K562 (cell line): ENCODE data around the gene C12orf60. TPM values are rescaled to one million over a fixed set of nuclear protein-coding genes. Genes with fewer than 3 reads are reported as not detected.

Experiments
- ARID1B ChIP-seq: fragments of 450-650 bp; IDR thresholded peaks from 2 replicates; pipeline ENCODE4 v1.6.1; 2016; ENCODE audit warnings: antibody characterized with exemption, mild to moderate bottlenecking, inconsistent platforms
- CBFA2T3 ChIP-seq: fragments of 450-650 bp; IDR thresholded peaks from 2 replicates; pipeline ENCODE4 v1.6.1; 2017
- CBX2 ChIP-seq: fragments of 200-600 bp; sonication (generic); IDR thresholded peaks from one replicate; pipeline ENCODE4 v1.6.1; 2012; ENCODE audit warnings: mild to moderate bottlenecking, low read length, inconsistent platforms; ENCODE audit not compliant: insufficient read depth, poor library complexity, severe bottlenecking
- CCAR2 ChIP-seq: fragments of 200-400 bp; formaldehyde crosslinking; IDR thresholded peaks from 2 replicates; pipeline ENCODE4 v1.6.1; 2017; ENCODE audit warnings: mild to moderate bottlenecking, low read depth, low read length
- EP400 ChIP-seq: fragments of 450-650 bp; IDR thresholded peaks from 2 replicates; pipeline ENCODE4 v1.6.1; 2017; ENCODE audit warnings: antibody characterized with exemption, mild to moderate bottlenecking, moderate library complexity
- ILF3 ChIP-seq: fragments of 450-650 bp; IDR thresholded peaks from 2 replicates; pipeline ENCODE4 v1.6.1; 2018; ENCODE audit warnings: antibody characterized with exemption, mild to moderate bottlenecking, moderate library complexity, borderline replicate concordance
- L3MBTL2 ChIP-seq: fragments of 450-650 bp; IDR thresholded peaks from 2 replicates; pipeline ENCODE4 v1.6.1; 2016; ENCODE audit warnings: mild to moderate bottlenecking, moderate library complexity
- PCBP1 ChIP-seq: fragments of 200-400 bp; formaldehyde crosslinking; IDR thresholded peaks from 2 replicates; pipeline ENCODE4 v1.6.1; 2018; ENCODE audit warnings: mild to moderate bottlenecking, low read depth, low read length; ENCODE audit not compliant: poor library complexity, severe bottlenecking
- RCOR1 ChIP-seq, 2 experiments: IDR thresholded peaks; 2 replicates each; pipeline ENCODE4 v1.6.1; 2012; ENCODE audit warnings: low read depth in 2 of 2, low read length in 2 of 2, borderline replicate concordance in 1 of 2, improper control_type of control experiment in 1 of 2
- SMARCA4 ChIP-seq: fragments of 450-650 bp; IDR thresholded peaks from 2 replicates; pipeline ENCODE4 v1.6.1; 2016
- SMARCE1 ChIP-seq: fragments of 450-650 bp; IDR thresholded peaks from 2 replicates; pipeline ENCODE4 v1.7.1; 2016; ENCODE audit warnings: mild to moderate bottlenecking
- SMC3 ChIP-seq: conservative IDR thresholded peaks from 2 replicates; pipeline ENCODE4 v1.6.1; 2011; ENCODE audit warnings: low read depth, low read length, improper control_type of control experiment; ENCODE audit not compliant: insufficient read depth
- SOX6 ChIP-seq: fragments of 450-650 bp; IDR thresholded peaks from 2 replicates; pipeline ENCODE4 v1.6.1; 2014; ENCODE audit warnings: mild to moderate bottlenecking
- SREBF1 ChIP-seq: fragments of 150-350 bp; IDR thresholded peaks from 2 replicates; pipeline ENCODE4 v1.6.1; 2014; ENCODE audit warnings: antibody characterized with exemption, low read depth, low read length, borderline replicate concordance
- TBP ChIP-seq: optimal IDR thresholded peaks from 2 replicates; pipeline ENCODE3; 2011; ENCODE audit warnings: low read depth, low read length, improper control_type of control experiment
- TCF3 ChIP-seq: sonication (generic); formaldehyde crosslinking; IDR thresholded peaks from 2 replicates; pipeline ENCODE4 v1.4.0; 2020; ENCODE audit warnings: mild to moderate bottlenecking, missing genetic modification reagents
- TGIF2 ChIP-seq: sonication (generic); formaldehyde crosslinking; IDR thresholded peaks from 2 replicates; pipeline ENCODE4 v1.8.1; 2022; ENCODE audit warnings: mild to moderate bottlenecking, missing genetic modification reagents, moderate library complexity
- TRIM24 ChIP-seq, 2 experiments: fragments of 450-650 bp; IDR thresholded peaks; 2 replicates each; pipeline ENCODE4 v1.6.1; 2016
- ZKSCAN1 ChIP-seq: fragments of 150-350 bp; IDR thresholded peaks from 2 replicates; pipeline ENCODE4 v1.6.1; 2016; ENCODE audit warnings: low read depth, low read length
- ZNF77 ChIP-seq: fragments of 250-450 bp; sonication (Bioruptor Pico); IDR thresholded peaks from 2 replicates; pipeline ENCODE4 v1.5.0; 2020
- ZNF778 ChIP-seq: fragments of 450-650 bp; formaldehyde crosslinking; IDR thresholded peaks from 2 replicates; pipeline ENCODE4 v1.4.0; 2020; ENCODE audit warnings: mild to moderate bottlenecking, moderate library complexity
- polyA plus RNA-seq, 8 experiments: library from polyadenylated mRNA; depleted of rRNA in 4 of 8; stranded (reverse) in 5 of 8; unstranded in 3 of 8; fragments of >200 nt; fragmentation: Nextera tagmentation in 2 of 8; fragmentation: Illumina TruSeq in 1 of 8; extraction: Ambion mirVana in 2 of 8; extraction: Trizol in 1 of 8; gene quantifications; 2 replicates each; pipeline versions ENCODE4 v1.2.1 to v1.2.3, GENCODE V29; 2011 to 2014; ENCODE audit warnings: inconsistent platforms in 1 of 8, missing spikeins in 1 of 8
- total RNA-seq, 7 experiments: library from RNA; depleted of rRNA in 6 of 7; stranded (reverse); fragments of >200 nt in 6 of 7; fragmentation: Illumina TruSeq in 2 of 7; extraction: Trizol in 2 of 7; gene quantifications; 2 replicates each; pipeline versions ENCODE4 v1.2.1 to v1.2.3, GENCODE V29; 2011 to 2021; ENCODE audit warnings: low replicate concordance in 1 of 7
- TF ChIP-seq, protein P1 (sequence below): sonication (generic); formaldehyde crosslinking; IDR thresholded peaks from 2 replicates; pipeline ENCODE4 v1.8.0; 2023; ENCODE audit warnings: mild to moderate bottlenecking, missing genetic modification reagents
- TF ChIP-seq, protein P2 (sequence below): fragments of 200-800 bp; sonication (Bioruptor generic); IDR thresholded peaks from 2 replicates; pipeline ENCODE4 v1.6.1; 2017; ENCODE audit warnings: missing genetic modification characterization, missing compliant biosample characterization
- TF ChIP-seq, protein P3 (sequence below): fragments of 450-650 bp; IDR thresholded peaks from 2 replicates; pipeline ENCODE4 v1.6.1; 2018; ENCODE audit warnings: mild to moderate bottlenecking, low read depth; ENCODE audit not compliant: partially characterized antibody
- TF ChIP-seq, protein P4 (sequence below): fragments of 450-650 bp; IDR thresholded peaks from 2 replicates; pipeline ENCODE4 v1.6.1; 2016; ENCODE audit warnings: mild to moderate bottlenecking

The C12orf60 gene
- total and polyA plus RNA-seq, 9 of the 15 experiments (the other 6 are each of a cell fraction or from before 2014, with no cell fraction given), result 0.41 to 4.4 (median 2.5) TPM

DNA sequence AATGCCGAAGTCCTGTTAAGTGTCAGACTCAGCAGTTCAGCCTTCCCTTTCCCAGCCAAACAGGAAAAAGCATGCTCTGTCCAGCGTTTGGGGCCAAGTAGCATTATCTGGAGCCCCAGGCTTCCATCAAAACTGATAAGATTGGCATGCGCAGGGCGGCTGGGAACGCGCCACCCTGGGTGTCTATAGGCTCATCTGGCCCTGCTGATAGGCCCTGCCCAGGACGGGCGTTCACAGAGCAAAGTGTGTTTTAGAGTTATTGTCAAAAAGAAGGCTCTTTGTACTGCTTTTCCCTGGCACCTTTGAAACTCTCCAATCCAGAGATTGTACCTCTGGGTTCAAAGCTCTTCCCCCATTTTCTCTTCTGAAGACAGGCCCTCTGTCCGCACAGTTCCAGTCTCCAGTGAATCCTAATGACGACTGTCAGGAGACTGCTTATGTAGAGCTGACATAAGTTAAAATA, 40.0 kb downstream of the C12orf60 start, which contains the start of gene ART4 (continued):
- TF ChIP-seq EP400 (no peak), RCOR1 (IDR thresholded peaks at IDR 0.05; ENCODE audit: borderline replicate concordance in 1 of 2, low read depth in 2 of 2, low read length in 2 of 2) (peak in 1 of 2 experiments; percentile 33; a peak in 1 of 4 replicates), ILF3 (no peak), ZKSCAN1 (0 out of 2 replicates have a peak, but pooled peaks have one; percentile 25), SMC3 (no peak), CCAR2 (no peak), TGIF2 (no peak), SMARCA4 (peak; percentile 63; the same call in 1 of the 2 replicates), CBX2 (no peak), SMARCE1 (0 out of 2 replicates have a peak, but pooled peaks have one; percentile 29), SREBF1 (no peak), TRIM24 (IDR thresholded peaks at IDR 0.05) (peak; percentile 40 to 64; a peak in 2 of 4 replicates), CBFA2T3 (peak; percentile 86), ZNF77 (CRISPR knock-in tag) (no peak), L3MBTL2 (peak; percentile 20; the same call in 1 of the 2 replicates), ZNF778 (CRISPR knock-in tag) (no peak), ARID1B (peak; percentile 84), TBP (no peak), PCBP1 (no peak), SOX6 (peak; percentile 47; the same call in 1 of the 2 replicates), TCF3 (CRISPR knock-in tag) (peak; percentile 68)
- TF ChIP-seq, protein P1, sequence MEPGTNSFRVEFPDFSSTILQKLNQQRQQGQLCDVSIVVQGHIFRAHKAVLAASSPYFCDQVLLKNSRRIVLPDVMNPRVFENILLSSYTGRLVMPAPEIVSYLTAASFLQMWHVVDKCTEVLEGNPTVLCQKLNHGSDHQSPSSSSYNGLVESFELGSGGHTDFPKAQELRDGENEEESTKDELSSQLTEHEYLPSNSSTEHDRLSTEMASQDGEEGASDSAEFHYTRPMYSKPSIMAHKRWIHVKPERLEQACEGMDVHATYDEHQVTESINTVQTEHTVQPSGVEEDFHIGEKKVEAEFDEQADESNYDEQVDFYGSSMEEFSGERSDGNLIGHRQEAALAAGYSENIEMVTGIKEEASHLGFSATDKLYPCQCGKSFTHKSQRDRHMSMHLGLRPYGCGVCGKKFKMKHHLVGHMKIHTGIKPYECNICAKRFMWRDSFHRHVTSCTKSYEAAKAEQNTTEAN (CRISPR knock-in tag), result no peak
- TF ChIP-seq, protein P2, sequence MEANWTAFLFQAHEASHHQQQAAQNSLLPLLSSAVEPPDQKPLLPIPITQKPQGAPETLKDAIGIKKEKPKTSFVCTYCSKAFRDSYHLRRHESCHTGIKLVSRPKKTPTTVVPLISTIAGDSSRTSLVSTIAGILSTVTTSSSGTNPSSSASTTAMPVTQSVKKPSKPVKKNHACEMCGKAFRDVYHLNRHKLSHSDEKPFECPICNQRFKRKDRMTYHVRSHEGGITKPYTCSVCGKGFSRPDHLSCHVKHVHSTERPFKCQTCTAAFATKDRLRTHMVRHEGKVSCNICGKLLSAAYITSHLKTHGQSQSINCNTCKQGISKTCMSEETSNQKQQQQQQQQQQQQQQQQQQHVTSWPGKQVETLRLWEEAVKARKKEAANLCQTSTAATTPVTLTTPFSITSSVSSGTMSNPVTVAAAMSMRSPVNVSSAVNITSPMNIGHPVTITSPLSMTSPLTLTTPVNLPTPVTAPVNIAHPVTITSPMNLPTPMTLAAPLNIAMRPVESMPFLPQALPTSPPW (CRISPR knock-in tag), result no peak
- TF ChIP-seq, protein P3, sequence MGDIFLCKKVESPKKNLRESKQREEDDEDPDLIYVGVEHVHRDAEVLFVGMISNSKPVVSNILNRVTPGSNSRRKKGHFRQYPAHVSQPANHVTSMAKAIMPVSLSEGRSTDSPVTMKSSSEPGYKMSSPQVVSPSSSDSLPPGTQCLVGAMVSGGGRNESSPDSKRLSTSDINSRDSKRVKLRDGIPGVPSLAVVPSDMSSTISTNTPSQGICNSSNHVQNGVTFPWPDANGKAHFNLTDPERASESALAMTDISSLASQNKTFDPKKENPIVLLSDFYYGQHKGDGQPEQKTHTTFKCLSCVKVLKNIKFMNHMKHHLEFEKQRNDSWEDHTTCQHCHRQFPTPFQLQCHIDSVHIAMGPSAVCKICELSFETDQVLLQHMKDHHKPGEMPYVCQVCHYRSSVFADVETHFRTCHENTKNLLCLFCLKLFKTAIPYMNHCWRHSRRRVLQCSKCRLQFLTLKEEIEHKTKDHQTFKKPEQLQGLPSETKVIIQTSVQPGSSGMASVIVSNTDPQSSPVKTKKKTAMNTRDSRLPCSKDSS, result no peak
- TF ChIP-seq, protein P4, sequence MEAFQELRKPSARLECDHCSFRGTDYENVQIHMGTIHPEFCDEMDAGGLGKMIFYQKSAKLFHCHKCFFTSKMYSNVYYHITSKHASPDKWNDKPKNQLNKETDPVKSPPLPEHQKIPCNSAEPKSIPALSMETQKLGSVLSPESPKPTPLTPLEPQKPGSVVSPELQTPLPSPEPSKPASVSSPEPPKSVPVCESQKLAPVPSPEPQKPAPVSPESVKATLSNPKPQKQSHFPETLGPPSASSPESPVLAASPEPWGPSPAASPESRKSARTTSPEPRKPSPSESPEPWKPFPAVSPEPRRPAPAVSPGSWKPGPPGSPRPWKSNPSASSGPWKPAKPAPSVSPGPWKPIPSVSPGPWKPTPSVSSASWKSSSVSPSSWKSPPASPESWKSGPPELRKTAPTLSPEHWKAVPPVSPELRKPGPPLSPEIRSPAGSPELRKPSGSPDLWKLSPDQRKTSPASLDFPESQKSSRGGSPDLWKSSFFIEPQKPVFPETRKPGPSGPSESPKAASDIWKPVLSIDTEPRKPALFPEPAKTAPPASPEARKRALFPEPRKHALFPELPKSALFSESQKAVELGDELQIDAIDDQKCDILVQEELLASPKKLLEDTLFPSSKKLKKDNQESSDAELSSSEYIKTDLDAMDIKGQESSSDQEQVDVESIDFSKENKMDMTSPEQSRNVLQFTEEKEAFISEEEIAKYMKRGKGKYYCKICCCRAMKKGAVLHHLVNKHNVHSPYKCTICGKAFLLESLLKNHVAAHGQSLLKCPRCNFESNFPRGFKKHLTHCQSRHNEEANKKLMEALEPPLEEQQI, result no peak
